ENCODE data around the gene RAB40C. TPM values are rescaled to one million over a fixed set of nuclear protein-coding genes. Genes with fewer than 3 reads are reported as not detected.
A peak's percentile ranks its signal among the peaks of the same experiment; 100 is the strongest.

The RAB40C gene
- total RNA-seq, 4 donors from 2014 or later, result 17.7 to 28.3 (median 22.1) TPM

DNA sequence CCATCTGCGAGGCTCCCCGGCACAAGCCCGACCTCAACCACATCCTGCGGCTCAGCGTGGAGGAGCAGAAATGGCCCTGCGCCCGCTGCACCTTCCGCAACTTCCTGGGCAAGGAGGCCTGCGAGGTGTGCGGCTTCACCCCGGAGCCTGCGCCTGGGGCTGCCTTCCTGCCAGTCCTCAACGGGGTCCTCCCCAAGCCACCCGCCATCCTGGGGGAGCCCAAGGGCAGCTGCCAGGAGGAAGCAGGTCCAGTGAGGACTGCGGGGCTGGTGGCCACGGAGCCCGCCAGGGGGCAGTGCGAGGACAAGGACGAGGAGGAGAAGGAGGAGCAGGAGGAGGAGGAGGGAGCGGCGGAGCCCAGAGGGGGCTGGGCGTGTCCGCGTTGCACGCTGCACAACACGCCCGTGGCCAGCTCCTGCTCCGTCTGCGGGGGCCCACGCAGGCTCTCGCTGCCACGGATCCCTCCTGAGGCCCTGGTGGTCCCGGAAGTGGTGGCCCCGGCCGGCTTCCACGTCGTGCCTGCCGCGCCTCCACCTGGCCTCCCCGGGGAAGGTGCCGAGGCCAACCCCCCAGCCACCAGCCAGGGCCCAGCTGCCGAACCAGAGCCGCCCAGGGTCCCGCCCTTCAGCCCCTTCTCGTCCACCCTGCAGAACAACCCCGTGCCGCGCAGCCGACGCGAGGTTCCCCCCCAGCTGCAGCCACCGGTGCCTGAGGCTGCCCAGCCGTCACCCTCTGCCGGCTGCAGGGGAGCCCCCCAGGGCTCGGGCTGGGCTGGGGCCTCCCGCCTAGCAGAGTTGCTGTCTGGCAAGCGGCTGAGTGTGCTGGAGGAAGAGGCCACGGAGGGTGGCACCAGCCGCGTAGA, 42.7 kb upstream of the RAB40C start:
- H3K9me3 ChIP-seq, result no peaks in the 10 kb centered on the region
- peaks cover 0 to 7% (median 0%) of the 10 kb centered on the region in 3 donors for H3K4me1 ChIP-seq
- ATAC-seq, result peak; percentile 61
- 45% methylated on average over 2 of the region's 60 CpGs; no CpG with 5 or more reads in 1 of the 2 donors for WGBS, 2 donors (ENCODE audit: low coverage in 1 of 2)
- H3K36me3 ChIP-seq, result peaks cover 0 to 61% of the 10 kb centered on the region in 2 donors
- H3K27ac ChIP-seq, result no peak overlapping the region
- TF ChIP-seq, protein P1, sequence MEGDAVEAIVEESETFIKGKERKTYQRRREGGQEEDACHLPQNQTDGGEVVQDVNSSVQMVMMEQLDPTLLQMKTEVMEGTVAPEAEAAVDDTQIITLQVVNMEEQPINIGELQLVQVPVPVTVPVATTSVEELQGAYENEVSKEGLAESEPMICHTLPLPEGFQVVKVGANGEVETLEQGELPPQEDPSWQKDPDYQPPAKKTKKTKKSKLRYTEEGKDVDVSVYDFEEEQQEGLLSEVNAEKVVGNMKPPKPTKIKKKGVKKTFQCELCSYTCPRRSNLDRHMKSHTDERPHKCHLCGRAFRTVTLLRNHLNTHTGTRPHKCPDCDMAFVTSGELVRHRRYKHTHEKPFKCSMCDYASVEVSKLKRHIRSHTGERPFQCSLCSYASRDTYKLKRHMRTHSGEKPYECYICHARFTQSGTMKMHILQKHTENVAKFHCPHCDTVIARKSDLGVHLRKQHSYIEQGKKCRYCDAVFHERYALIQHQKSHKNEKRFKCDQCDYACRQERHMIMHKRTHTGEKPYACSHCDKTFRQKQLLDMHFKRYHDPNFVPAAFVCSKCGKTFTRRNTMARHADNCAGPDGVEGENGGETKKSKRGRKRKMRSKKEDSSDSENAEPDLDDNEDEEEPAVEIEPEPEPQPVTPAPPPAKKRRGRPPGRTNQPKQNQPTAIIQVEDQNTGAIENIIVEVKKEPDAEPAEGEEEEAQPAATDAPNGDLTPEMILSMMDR (IDR thresholded peaks at IDR 0.05), result peak in 3 of 4 experiments; percentile 34 to 54 (median 52)
- no peak for TF ChIP-seq POLR2AphosphoS5 (IDR thresholded peaks at IDR 0.05)
- H3K27me3 ChIP-seq, result no peaks in the 10 kb centered on the region
- H3K4me3 ChIP-seq, result peak overlapping the region in 1 of 2 donors; percentile 29

DNA sequence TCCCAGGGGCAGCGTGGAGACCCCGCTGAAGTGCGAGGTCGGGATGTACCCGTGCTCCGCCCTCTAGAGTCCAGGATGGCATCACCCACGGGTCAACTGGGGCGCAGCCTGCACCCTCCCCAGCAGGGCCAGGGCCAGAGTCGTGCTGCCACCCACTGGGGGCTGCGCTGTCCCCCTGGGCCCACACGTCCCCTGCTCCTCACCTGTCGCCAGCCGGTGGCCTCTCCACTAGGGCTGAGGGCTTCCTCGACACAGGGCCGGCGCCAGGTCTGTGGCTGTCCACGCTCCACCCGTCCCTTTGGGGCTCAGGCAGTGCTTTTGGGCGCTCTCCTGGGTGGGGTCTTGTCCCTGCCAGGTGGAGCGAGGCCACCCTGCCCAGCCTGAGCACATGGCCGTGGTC, 41.3 kb upstream of the RAB40C start:
- H3K9me3 ChIP-seq, result no peaks in the 10 kb centered on the region
- H3K27ac ChIP-seq, result no peak overlapping the region
- peaks cover 0 to 7% (median 0%) of the 10 kb centered on the region in 3 donors for H3K4me1 ChIP-seq
- WGBS, 2 donors (ENCODE audit: low coverage in 1 of 2), result 93% methylated on average over 3 of the region's 21 CpGs; no CpG with 5 or more reads in 1 of the 2 donors
- no peak for TF ChIP-seq POLR2AphosphoS5 (IDR thresholded peaks at IDR 0.05)
- H3K36me3 ChIP-seq, result peaks cover 0 to 68% of the 10 kb centered on the region in 2 donors
- H3K27me3 ChIP-seq, result no peaks in the 10 kb centered on the region
- no peak for ATAC-seq
- H3K4me3 ChIP-seq, result no peak overlapping the region

DNA sequence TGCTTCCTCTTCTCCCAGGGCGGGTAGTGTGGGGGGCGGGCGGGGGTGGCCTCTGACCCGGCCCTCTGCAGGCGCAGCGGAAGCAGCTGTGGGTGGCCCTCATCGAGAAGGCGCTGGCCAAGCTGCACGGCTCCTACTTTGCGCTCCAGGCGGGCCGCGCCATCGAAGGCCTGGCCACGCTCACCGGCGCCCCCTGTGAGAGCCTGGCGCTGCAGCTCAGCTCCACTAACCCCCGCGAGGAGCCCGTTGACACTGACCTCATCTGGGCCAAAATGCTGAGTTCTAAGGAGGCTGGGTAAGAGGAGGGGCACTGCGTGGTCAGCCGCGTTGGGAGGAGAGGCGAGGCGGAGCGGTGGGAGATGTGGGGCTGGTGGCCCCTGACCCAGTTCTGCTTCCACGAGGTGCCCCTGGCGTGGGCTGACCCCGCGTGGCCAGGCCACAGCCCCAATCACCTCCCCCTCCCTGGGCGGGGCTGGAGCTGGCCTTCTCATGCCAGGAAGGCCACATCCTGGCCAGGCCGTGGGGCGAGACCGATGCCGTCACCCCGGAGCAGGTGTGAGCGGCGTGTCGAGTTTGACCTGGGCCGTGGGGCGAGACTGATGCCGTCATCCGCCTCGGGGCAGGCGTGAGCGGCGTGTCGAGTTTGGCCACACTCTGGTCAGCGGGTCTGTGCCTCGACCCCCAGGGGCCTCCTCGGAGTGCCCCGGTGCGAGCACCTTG, 40.2 kb upstream of the RAB40C start:
- no peak for TF ChIP-seq EP300 (IDR thresholded peaks at IDR 0.05)
- TF ChIP-seq POLR2AphosphoS5 (IDR thresholded peaks at IDR 0.05), result no peak
- TF ChIP-seq, protein P1 (IDR thresholded peaks at IDR 0.05), result no peak
- TF ChIP-seq POLR2A (IDR thresholded peaks at IDR 0.05), result no peak
- ATAC-seq, result no peak
- Histone ChIP-seq H3K4me1 (peaks cover 0 to 7% (median 0%) of the 10 kb centered on the region in 3 donors), H3K27ac (no peak overlapping the region), H3K27me3 (no peaks in the 10 kb centered on the region), H3K4me3 (no peak overlapping the region), H3K36me3 (peaks cover 0 to 71% of the 10 kb centered on the region in 2 donors), H3K9me3 (no peaks in the 10 kb centered on the region)
- no CpG with 5 or more reads among the region's 54 CpGs for WGBS, 2 donors (ENCODE audit: low coverage in 1 of 2)

DNA sequence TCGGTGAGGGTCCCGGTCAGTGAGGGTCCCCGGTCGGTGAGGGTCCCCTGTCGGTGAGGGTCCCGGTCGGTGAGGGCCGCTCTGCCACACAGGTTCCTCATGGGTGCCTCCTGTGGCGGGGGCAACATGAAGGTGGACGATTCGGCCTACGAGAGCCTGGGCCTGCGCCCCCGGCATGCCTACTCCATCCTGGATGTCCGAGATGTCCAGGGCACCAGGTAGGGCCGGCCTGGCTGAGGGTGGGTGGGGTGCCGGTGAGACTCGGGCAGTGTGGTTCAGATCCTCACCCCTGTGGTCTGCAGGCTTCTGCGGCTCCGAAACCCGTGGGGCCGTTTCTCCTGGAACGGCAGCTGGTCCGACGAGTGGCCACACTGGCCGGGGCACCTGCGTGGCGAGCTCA, 38.7 kb upstream of the RAB40C start:
- H3K27me3 ChIP-seq, result no peaks in the 10 kb centered on the region
- no CpG with 5 or more reads among the region's 28 CpGs for WGBS, 2 donors (ENCODE audit: low coverage in 1 of 2)
- H3K4me3 ChIP-seq, result no peak overlapping the region
- ATAC-seq, result no peak
- no peak overlapping the region for H3K27ac ChIP-seq
- no peaks in the 10 kb centered on the region for H3K9me3 ChIP-seq
- H3K4me1 ChIP-seq, result peaks cover 0 to 7% (median 0%) of the 10 kb centered on the region in 3 donors
- H3K36me3 ChIP-seq, result peaks cover 0 to 71% of the 10 kb centered on the region in 2 donors
- TF ChIP-seq, protein P1 (IDR thresholded peaks at IDR 0.05), result no peak
- TF ChIP-seq POLR2AphosphoS5 (IDR thresholded peaks at IDR 0.05) (no peak), EP300 (IDR thresholded peaks at IDR 0.05) (no peak), POLR2A (IDR thresholded peaks at IDR 0.05) (no peak)

DNA sequence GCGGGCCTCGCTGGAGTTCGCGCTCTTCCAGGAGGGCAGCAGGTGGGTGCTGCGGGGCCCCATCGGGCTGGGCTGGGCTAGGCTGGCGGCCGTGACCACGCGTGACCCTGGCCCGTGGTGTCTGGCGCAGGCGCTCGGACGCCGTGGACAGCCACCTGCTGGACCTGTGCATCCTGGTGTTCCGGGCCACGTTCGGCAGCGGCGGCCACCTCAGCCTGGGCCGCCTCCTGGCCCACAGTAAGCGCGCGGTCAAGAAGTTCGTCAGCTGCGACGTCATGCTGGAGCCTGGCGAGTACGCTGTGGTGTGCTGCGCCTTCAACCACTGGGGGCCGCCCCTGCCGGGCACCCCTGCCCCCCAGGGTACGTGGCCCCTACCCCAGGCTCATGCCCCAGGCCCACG, 37.7 kb upstream of the RAB40C start:
- H3K27ac ChIP-seq, result no peak overlapping the region
- H3K9me3 ChIP-seq, result no peaks in the 10 kb centered on the region
- no peak for ATAC-seq
- H3K27me3 ChIP-seq, result no peaks in the 10 kb centered on the region
- WGBS, 2 donors (ENCODE audit: low coverage in 1 of 2), result no CpG with 5 or more reads among the region's 35 CpGs
- H3K4me3 ChIP-seq, result no peak overlapping the region
- peaks cover 0 to 66% of the 10 kb centered on the region in 2 donors for H3K36me3 ChIP-seq
- peaks cover 0 to 6% (median 0%) of the 10 kb centered on the region in 3 donors for H3K4me1 ChIP-seq
- TF ChIP-seq POLR2AphosphoS5 (IDR thresholded peaks at IDR 0.05) (no peak), POLR2A (IDR thresholded peaks at IDR 0.05) (no peak), EP300 (IDR thresholded peaks at IDR 0.05) (no peak)
- TF ChIP-seq, protein P1 (IDR thresholded peaks at IDR 0.05), result no peak
